ENCODE measurements around the gene EXOC6B.

Gene EXOC6B

DNA sequence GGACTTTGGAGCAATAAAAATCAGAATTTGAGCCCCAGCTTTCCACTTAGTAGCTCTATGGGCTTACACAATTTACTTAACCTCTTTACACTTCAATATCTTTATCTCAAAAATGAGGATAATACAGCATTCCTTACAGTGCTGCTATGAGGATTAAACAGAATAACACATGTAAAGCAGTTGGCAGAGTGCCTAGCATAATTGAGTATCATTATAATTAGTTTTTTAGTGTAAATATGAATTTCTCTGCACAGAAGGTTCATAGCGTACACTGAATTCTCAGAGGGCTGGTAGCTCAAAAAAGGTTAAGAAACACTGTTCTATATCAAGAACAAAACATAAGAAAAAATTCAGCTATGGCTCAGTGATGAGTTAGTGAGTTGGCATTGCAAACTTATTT lies 487.8 kb downstream of the EXOC6B start:
- DNase-seq = no peak

DNA sequence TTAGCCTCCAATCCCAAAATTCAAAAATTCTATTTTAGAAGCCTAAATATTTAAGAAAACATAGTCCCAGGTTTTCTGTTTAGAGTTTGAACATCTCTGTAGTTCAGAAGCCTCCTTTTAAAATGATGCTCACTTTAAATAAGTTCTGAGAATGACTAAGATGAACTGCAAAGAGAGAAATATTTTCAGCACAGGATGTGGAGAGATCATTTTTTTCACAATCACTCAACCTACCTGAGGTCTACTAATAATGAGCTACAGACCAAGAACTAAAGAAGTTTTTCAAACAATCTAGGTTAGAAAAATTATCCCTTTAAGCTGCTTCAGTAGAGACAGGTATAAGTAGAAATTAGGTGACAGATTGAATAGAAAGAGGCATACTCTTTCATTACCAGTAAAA lies 493.1 kb downstream of the EXOC6B start:
- no peak for DNase-seq

DNA sequence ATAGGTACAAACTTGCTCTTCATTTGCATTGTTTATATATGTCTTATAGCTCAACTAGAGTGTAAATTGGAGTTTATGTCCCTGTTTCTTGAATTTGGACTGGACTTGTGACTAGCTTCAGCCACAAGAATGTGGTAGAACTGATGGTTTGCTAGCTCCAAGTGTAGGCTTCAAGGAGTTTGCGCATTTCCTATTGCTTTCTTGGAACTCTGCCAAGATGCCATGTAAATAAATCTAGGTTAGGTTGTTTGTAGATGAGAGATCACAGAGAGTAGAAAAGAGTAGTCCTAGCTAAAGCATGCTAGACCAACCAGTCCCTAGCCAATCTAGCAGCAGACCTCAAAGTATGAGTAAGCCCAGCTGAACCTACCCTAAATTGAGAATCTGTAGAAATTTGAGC lies 495.2 kb downstream of the EXOC6B start:
- DNase-seq = no peak

DNA sequence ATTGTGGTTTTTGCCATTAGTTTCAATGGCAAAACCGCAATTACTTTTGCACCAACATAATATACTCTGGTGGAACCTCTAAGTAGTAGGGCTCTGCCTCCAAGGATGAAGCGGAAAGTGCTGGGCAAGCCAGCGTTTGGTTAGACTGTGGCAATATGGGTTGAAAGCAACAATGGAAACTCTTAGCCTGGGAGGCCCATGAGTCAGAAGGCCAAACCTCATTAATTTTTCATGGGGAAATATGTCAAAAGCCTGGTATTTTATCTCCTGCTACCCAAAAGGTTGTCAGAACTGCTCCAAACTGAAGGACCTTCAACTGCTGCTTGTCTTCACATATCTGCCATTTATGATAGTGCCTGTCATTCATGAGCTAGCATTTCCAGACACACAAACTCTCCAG lies 499.1 kb downstream of the EXOC6B start:
- no peak for DNase-seq

DNA sequence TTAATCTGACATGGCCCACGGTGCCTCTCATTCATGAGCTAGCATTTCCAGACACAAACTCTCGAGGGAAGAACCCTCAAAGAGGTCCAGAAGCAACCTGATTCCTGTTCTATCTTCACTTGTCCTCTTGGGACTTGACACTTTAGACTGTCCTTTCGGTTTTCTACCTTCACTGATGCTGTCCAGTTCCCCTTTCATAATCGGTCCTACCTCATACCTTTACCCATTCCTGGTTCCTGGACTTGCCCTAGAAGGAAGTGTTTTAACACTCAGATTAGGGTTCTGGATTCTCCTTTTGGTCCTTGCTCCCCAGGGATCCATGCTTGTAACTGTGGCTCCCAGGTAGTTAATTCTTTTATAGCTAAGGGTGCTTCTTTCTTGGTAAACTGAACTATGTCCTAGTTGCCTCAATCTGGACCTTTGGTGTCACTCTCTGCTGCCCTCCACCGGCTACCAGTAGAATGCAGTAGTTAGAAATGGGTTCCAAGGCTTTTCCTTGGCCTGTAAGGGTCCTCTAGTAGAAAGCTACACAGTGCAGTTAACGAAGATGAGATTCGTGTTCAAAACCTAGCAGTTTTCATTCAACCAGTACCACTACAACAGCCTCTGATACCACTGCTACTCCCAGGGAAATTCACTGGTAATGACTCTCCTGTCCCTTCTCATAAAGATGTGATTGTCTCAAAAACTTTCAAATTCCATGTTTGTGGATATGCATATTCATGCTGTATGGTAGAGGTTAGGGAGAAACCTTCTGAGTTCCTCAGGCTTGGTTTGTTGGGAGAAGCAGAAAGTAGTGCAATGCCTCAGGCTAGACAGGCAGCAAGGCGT lies 500.0 kb downstream of the EXOC6B start:
- DNase-seq = no peak

DNA sequence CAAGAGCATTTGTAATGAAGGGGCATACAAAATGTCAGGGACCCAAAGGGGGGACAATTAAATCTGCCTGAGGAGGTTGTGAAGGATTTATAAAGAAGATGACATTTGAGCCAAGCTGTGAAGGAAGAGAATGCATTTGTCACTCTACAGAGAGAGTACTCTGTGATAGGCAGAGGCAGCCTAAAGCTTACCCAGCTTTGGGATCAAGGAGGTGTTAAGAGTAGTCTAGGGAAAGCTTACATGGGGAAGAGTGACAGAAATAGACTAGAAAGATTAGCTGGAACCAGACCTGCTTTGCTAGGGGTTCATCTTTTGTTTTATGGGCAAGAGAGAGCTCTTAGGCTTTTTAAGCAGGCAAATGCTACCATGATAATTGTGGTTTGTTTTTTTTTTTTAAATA lies 509.1 kb downstream of the EXOC6B start:
- no peak for DNase-seq

DNA sequence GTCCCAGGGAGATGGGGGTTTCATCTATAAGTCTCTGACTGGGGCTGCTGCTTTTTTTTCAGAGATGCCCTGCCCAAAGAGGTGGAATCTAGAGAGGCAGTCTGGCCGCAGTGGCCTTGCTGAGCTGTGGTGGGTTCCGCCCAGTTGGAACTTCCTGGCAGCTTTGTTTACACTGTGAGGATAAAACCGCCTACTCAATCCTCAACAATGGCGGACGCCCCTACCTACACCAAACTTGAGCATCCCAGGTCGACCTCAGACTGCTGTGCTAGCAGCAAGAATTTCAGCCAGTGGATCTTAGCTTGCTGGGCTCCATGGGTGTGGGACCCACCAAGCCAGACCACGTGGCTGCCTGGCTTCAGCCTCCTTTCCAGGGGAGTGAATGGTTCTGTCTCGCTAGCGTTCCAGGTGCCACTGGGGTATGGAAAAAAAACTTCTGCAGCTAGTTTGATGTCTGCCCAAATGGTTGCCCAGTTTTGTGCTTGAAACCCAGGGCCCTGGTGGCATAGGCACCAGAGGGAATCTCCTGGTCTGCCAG lies 525.6 kb downstream of the EXOC6B start:
- no peak for DNase-seq

DNA sequence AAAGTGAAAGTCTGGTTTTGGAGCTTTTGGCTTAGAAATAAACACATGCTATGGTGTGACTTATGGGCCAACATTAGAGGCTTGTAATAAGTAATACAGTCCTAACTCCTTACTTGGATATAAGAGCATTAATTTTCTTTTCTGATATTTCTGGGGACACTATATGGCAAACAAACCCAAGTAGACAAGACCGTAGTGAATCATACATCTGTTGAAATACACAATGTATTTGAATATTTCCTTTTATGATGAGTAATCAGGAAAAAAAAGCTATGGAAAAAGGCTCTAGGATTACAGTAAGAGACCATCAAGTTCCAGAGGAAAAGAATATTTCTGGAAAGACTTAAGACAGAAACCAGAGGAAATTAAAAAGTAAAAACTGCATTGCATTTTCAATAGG lies 532.2 kb downstream of the EXOC6B start:
- DNase-seq = no peak

DNA sequence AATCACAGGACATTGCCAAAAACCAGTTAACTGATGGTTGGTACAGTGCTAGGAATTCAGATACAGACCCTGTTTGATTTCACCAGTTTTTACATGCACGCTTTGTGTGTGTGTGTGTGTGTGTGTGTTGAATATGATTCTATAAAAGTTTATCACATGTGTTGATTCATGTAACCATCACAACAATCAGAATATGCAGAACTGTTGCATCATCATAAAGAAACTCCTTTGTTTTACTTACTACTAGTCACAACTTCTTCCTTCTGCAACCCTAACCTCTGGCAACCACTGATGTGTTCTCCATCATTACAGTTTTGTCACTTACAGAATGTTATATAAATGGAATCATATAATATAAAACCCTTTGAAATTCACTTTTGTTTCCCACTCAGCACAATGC lies 533.4 kb downstream of the EXOC6B start:
- DNase-seq = no peak

DNA sequence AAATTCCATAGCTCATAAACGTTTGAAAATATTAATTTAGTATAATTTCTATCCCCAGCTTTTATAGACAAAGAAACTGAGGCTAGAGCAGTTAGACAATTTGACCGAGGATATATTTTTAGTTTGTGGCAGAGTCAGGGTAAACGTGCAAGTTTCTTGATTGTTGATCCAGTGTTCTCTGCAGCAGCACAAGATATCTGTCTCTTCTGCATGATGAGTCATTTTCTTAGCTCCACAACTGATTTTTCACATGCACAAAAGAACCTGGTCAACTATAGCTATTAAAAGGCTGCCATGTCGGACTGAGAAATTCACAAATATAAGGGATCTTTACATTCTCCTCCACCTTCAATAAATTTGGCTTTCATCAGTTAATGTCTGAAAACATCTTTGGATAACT lies 534.8 kb downstream of the EXOC6B start:
- no peak for DNase-seq

DNA sequence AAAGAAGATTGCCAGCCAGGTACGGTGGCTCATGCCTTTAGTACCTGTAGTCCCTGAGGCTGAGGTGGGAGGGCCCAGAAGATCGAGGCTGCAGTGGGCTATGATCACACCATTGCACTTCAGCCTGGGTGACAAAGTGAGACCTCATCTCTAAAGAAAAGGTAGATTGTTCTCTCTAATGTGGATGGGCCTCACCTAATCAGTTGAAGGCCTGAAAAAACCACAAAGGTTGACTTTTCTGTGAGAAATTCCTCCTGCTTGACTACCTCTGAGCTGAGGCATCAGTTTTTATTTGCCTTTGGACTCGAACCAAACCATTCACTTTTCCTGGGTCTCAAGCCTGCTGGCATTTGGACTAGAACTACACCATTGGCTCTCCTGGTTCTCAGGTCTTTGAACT lies 536.1 kb downstream of the EXOC6B start:
- DNase-seq = no peak

DNA sequence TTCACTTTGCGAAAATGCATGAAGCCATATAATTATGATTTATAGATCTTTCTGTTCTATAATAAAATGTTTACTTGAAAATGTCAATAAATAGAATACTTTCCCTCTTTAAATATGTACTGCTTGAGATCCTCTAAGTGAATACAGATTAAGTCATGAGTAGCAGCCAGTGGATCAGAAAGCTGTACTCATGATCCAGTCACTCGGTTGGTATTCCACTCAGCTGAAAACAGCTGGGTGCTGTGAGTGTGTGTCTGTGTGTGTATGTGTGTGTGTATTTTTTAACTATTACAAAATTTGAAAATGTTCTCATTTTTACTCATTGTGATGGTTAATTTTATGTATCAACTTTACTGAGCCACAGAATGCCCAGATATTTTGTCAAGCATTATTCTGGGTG lies 536.5 kb downstream of the EXOC6B start:
- no peak for DNase-seq

DNA sequence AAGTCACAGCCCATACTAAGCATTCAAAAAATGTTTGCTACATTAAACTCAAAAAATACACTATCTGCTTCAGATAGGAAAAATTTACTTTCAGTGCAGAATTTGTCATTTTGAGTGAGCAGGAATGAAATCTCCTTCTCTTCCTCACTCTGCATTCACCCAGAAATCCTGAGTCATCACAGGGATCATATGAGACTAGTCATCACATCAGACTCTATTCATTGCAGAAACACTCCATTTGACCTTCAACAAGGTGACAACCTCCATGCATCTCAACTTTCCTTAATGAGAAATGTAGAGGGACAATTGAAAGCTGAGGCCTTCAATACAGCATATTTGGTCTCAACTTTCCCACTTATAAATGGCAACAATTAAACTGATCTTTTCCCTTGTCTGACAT lies 547.8 kb downstream of the EXOC6B start:
- no peak for DNase-seq

DNA sequence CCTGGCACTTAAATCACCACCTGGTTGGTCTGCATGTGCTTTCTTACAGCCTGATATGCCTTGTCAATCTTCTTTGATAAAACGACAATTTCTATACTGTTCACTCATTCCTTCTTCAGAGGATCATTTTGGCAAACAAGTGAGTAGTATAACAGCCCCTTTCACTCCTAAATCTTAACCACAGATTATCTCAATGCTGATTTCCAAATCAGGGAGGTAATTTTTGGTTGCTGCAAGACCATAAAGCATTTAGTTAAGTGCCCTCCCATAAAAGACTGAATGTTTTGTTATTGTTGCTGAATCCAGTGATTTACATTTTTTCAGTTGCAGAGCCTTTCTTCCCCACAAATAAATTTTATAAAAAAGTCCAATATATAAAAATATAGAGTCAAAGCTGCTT lies 549.0 kb downstream of the EXOC6B start:
- DNase-seq = no peak

DNA sequence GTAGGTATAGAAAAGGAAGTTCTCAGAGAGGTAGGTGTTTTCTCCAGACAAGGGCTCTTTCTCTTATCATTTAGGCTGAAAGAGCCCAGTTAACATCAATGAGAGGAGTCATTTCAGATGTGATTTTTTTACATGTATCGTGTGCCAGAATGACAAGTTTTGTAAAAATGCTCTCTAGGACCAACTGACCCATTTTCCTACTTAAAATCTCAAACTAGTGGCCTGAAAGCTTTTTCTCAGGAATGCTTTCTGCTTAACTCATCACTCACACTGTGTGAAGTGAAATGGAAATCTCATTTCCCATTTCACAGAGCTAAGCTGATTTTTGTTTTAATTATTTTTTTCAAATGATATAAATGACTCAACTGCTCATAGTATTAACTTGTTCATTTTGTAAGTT lies 549.5 kb downstream of the EXOC6B start:
- no peak for DNase-seq

DNA sequence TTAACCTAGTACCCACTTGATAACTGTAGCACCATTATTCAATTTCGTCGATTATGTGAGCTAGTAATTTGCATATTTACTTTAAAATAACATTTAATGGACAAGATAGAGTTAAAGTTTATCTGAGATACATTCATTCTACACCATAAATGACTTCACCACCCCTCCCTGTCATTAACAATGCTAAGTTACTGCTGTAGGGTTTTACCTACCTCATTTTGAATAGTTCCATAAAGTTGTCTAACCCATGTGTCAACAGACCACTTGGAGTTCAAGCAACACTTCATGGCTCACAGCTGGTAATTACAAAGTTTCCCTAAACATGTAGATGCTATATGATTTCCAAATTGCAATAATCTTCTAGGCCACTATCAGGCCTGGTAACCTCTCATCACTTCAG lies 550.7 kb downstream of the EXOC6B start:
- no peak for DNase-seq

DNA sequence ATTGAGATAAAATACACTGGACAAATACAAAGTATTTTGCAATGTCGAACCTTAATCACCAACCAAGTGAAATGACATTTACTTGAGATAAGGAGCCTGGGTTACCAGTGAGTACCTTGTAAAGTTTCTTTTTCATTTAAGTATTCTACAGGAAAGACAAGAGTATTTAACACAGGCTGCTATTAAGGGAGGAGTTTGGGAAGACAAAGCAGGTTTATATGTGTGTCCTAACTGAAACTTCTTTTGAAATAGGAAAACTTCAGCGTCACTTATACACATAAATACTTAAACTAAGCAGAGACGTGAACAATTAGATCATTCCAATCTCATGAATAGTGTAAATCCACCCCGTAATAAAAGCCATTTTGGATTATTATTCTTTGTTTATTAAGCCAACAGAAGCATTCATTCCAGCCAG lies 551.4 kb downstream of the EXOC6B start:
- no peak for DNase-seq

DNA sequence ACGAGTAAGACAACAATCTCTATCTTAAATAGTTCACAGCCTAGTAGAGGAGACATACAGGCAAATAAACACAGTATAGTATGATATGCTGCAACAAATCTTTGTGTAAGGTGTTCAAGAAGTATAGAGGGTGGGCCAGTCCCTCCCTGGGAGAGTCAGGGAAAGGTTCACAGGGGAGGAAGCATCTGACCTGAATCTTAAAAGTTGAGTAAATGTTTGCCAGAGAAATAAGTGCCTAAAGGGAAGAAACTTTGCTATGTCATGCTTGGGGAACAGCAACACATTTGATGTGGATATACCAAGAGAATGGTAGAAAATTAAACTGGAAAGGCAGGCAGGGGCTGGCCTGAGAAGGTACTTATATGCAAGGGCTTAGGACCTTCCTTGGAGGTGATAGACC lies 552.4 kb downstream of the EXOC6B start:
- no peak for DNase-seq

DNA sequence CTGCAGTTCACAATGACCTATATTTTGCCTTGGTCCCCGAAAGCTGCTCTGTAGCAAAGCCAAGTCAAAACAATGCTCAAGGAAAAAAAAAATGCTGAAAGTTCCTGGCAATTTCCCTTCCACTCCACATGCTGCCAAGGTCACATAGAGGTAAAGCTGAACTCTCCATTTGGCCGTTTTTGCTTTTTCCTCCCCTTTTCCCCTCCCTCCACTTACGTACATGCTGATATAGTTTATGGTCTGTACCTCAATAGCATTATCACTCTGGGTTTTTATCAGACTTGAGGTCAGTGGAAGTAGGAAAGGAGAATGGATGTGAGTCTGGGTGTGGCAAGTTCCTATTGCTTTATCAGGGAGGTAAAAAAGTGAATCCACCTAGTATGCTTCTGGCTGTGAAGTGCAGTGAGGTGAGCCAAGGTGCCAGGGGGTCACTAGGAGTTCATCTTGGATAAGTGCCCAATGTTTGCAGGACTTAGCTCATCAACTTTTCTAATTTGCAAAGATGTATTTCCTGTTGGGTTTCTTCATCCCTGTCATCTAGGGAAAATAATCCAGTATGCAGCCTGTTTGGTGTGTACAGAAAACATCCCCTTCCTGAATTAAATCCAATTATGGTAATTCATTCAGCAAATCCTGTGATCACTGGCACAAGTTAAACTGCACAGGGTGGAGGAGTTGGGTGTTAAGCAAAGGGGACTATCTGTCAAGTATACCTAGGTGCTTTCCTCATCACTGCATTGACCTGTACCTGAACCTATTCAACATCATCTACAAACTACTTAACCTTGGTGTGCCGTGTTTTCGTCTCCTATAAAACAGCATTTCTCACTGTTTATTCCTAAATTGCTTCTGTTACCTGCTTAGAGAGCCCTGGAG lies 553.8 kb downstream of the EXOC6B start:
- no peak for DNase-seq

DNA sequence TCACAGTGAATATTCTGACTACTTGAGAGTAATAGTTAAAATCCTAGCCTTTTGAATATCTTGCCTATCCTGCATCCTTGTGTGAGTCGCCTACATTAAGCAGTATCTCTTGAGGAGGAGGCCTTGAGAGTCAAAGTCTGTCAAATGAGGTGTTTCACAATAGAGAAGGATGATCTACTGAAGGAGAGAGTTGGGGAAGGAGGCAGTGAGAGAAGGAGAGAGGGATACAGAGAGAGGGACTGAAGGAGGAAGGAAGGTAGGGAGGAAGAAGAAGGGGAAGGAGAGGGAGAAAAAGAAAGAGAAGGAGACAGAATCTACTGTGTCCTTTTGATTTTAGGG lies 554.6 kb downstream of the EXOC6B start:
- DNase-seq = no peak

DNA sequence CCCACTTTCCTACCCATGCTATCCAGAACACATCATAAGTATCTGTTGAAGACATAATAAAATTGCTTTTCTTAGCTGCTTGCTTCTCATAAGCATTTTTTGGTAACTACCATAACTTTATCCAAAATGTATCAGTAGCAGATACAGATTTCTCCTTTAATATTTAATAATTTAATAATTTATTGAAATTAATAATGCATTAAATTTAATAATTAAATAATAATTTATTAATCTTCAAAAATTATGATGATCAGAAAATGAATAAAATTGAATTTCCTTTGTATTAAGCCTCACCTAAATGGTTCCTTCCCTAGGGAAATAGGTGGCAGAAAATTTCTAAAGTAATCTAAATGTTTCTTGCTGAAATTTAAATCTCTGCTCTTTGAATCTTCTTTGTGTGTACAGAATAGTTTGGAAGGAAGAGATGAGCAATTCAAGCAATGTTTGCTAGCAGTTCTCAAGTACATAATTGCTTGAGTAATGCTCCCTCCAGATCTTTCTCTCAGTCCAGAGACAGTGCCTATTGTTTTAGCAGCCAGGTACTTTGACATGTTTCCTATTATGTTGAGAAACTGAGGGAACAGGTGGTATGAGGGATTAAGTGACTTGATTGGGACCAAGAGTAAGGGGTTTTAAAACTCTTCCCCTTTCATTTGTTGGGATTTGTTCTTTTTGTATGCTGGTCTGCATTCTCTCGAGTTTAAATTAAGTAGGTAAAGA lies 555.1 kb downstream of the EXOC6B start:
- DNase-seq = no peak

DNA sequence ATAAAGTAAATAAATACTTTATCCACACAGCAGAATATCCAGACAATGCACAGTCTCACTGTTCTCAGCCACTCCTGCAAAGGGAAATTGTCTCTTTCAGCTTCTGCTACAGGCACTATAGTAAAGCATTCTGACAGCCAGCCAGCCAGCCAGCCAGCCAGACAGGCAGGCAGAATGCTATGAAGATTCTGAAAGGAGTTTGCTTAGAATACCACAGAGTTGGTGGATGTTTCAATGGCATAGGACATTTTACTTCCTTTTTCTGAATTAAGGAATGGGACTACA lies 562.1 kb downstream of the EXOC6B start:
- DNase-seq = no peak

DNA sequence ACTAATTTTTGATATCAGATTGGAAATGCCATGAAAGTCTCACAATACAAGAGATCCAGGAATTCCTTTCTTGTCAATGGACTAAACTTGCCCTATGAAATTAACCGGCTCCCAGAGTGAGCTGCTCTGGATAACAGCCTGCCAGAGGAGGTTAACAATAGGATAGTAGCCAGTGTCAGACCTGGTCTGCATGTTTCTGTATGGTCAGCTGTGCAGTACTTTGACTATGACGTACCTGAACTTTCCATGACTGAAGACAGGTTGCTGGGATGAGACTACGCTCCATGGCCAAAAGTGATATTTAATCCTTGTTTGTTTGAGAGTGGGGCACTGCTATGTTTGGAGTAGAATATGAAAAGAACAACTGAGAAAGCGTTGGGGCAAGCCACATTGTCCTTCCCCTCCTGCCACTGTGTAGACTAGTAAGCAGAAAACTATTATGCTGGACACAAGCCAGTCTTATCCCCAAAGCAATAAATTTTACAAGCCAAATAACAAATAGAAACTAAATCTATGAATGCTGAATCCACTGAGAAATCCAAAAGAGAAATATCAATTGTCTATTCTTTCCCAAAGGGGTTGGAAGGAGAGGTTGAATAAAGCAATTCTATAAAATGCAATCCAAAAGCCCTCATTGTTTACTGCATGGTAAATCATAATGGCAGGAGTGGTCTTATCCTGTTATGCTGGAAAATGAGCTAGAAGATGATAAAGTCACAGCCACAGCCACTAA lies 562.6 kb downstream of the EXOC6B start:
- no peak for DNase-seq

All from NCI-H2107 (cell line).